ENCODE data around the gene NBAS.

Gene NBAS

DNA sequence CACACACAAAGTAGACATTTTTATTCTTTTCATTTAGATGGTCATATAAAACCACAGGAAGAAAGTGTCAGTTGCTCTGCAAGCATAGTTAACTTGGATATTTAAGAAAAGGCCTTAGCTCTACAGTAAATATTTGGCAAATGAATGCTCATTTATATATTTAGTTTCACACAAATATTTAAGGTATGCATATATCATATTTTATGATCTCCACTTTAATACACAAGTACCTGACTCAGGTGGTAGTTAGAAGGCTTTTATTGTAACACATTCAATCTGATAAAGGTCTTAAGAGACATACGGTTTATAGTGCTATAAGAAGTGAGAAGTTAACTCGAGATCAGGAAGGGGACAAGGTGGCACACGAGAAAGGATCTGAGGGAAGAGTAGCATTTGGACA, 363.1 kb downstream of the NBAS start:
- TF ChIP-seq FOXP2 (optimal IDR thresholded peaks at IDR 0.05; ENCODE audit: borderline replicate concordance, extremely low read depth, extremely low read length, insufficient read depth) (no peak), POLR2AphosphoS5 (IDR thresholded peaks at IDR 0.05; ENCODE audit: low read depth, low read length) (no peak), SIN3A (IDR thresholded peaks at IDR 0.05; ENCODE audit: borderline replicate concordance, insufficient read depth, low read length) (no peak), TAF1 (IDR thresholded peaks at IDR 0.05; ENCODE audit: borderline replicate concordance, insufficient read depth, low read length) (no peak)
- TF ChIP-seq, protein P1, sequence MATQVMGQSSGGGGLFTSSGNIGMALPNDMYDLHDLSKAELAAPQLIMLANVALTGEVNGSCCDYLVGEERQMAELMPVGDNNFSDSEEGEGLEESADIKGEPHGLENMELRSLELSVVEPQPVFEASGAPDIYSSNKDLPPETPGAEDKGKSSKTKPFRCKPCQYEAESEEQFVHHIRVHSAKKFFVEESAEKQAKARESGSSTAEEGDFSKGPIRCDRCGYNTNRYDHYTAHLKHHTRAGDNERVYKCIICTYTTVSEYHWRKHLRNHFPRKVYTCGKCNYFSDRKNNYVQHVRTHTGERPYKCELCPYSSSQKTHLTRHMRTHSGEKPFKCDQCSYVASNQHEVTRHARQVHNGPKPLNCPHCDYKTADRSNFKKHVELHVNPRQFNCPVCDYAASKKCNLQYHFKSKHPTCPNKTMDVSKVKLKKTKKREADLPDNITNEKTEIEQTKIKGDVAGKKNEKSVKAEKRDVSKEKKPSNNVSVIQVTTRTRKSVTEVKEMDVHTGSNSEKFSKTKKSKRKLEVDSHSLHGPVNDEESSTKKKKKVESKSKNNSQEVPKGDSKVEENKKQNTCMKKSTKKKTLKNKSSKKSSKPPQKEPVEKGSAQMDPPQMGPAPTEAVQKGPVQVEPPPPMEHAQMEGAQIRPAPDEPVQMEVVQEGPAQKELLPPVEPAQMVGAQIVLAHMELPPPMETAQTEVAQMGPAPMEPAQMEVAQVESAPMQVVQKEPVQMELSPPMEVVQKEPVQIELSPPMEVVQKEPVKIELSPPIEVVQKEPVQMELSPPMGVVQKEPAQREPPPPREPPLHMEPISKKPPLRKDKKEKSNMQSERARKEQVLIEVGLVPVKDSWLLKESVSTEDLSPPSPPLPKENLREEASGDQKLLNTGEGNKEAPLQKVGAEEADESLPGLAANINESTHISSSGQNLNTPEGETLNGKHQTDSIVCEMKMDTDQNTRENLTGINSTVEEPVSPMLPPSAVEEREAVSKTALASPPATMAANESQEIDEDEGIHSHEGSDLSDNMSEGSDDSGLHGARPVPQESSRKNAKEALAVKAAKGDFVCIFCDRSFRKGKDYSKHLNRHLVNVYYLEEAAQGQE (IDR thresholded peaks at IDR 0.05; ENCODE audit: insufficient read depth in 1 of 2, low read depth in 2 of 2, low read length in 2 of 2): no peak

- TF ChIP-seq, protein P1 (IDR thresholded peaks at IDR 0.05; ENCODE audit: insufficient read depth in 1 of 2, low read depth in 2 of 2, low read length in 2 of 2): no peak
- TF ChIP-seq POLR2AphosphoS5 (IDR thresholded peaks at IDR 0.05; ENCODE audit: low read depth, low read length) (no peak), TAF1 (IDR thresholded peaks at IDR 0.05; ENCODE audit: borderline replicate concordance, insufficient read depth, low read length) (no peak), FOXP2 (optimal IDR thresholded peaks at IDR 0.05; ENCODE audit: borderline replicate concordance, extremely low read depth, extremely low read length, insufficient read depth) (no peak), SIN3A (IDR thresholded peaks at IDR 0.05; ENCODE audit: borderline replicate concordance, insufficient read depth, low read length) (no peak)
Observed at GRCh38 chr2:15195813-15196212, 365.3 kb downstream of the NBAS start.

- TF ChIP-seq FOXP2 (optimal IDR thresholded peaks at IDR 0.05; ENCODE audit: borderline replicate concordance, extremely low read depth, extremely low read length, insufficient read depth): no peak
Observed at GRCh38 chr2:15191789-15192188, 369.3 kb downstream of the NBAS start.

- TF ChIP-seq SIN3A (IDR thresholded peaks at IDR 0.05; ENCODE audit: borderline replicate concordance, insufficient read depth, low read length) (no peak), TAF1 (IDR thresholded peaks at IDR 0.05; ENCODE audit: borderline replicate concordance, insufficient read depth, low read length) (no peak), FOXP2 (optimal IDR thresholded peaks at IDR 0.05; ENCODE audit: borderline replicate concordance, extremely low read depth, extremely low read length, insufficient read depth) (no peak), POLR2AphosphoS5 (IDR thresholded peaks at IDR 0.05; ENCODE audit: low read depth, low read length) (no peak)
- TF ChIP-seq, protein P1 (IDR thresholded peaks at IDR 0.05; ENCODE audit: insufficient read depth in 1 of 2, low read depth in 2 of 2, low read length in 2 of 2): no peak
Observed at GRCh38 chr2:15189216-15189615, 371.9 kb downstream of the NBAS start.

DNA sequence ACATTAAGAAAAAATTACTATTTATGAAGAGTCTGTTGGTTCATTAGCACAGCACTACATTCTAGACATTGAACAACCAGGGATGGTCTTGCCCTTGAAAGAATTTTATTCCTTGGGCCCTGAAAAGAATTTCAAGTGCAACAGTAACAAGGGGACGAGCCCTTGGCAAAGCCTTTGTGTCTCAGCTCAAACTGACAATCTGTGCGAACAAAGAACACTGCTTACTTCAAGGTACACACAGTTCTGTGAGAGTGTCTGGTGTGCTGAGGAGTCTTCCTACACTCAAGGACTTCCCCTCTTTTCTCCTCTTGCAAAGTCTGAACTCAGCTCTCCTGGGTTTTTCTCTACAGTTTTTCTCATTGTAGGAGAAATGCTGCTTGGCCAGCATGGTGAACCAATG, 373.4 kb downstream of the NBAS start:
- TF ChIP-seq, protein P1 (IDR thresholded peaks at IDR 0.05; ENCODE audit: insufficient read depth in 1 of 2, low read depth in 2 of 2, low read length in 2 of 2): no peak
- no peak for TF ChIP-seq TAF1 (IDR thresholded peaks at IDR 0.05; ENCODE audit: borderline replicate concordance, insufficient read depth, low read length)
- no peak for TF ChIP-seq FOXP2 (optimal IDR thresholded peaks at IDR 0.05; ENCODE audit: borderline replicate concordance, extremely low read depth, extremely low read length, insufficient read depth)
- no peak for TF ChIP-seq SIN3A (IDR thresholded peaks at IDR 0.05; ENCODE audit: borderline replicate concordance, insufficient read depth, low read length)
- TF ChIP-seq POLR2AphosphoS5 (IDR thresholded peaks at IDR 0.05; ENCODE audit: low read depth, low read length): no peak

Data from PFSK-1 (cell line).